Stimulated activated CD4-positive, alpha-beta T cell treated with anti-CD3 and anti-CD28 coated beads, Interleukin-12 subunit alpha, Interleukin-12 subunit beta, amount 100 ng/mL, for 48 hours (primary cell): ENCODE results near the gene CYP21A2.
A peak's percentile ranks its signal among the peaks of the same experiment; 100 is the strongest.

ENCODE experiments used
- DNase-seq, 3 donors: peaks; one replicate each; pipeline ENCODE4 v3.0.0-alpha.2; 2020; ENCODE audit warnings: low read depth in 2 of 3, low spot score in 1 of 3

CYP21A2 gene

DNA sequence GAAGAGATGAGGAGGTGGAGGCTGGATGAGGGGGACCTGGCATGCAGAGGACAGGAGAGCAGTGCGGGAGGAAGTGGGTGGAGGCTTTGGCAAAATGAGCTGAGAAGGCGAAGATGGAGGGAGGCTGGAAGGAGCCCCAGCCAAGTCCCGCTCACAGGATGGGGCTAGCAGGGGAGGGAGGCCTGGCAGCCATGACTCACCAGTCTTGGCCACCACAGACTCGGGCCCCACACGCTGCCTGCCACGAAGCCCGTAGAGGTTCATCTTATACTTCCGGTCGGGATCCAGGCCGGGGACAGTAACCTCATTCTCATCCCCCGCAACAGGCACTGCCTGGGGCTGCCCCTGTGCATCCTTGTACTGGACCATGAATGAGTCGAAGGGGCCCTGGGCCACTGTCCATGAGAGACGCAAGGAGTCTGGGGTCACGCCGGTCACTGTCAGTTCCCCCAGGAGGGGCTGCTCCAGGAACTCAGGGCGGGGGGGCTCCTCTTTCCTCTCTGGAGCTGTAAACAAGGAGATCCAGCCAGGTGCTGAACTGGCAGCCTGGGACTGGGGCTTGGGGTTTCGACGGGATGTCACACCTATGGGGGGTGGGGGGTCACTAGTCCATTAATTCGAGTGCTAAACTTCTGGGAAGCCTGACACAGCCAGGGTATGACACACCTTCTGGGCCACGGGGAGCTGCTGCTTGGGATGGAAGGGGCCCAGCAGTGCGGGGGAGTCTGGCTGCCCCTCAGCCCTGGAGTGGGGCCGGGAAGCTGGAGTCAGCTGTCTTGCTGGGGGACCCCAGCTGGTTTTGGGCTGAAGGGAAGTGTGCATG is 43.2 kb downstream of the CYP21A2 start:
- DNase-seq = no peak

DNA sequence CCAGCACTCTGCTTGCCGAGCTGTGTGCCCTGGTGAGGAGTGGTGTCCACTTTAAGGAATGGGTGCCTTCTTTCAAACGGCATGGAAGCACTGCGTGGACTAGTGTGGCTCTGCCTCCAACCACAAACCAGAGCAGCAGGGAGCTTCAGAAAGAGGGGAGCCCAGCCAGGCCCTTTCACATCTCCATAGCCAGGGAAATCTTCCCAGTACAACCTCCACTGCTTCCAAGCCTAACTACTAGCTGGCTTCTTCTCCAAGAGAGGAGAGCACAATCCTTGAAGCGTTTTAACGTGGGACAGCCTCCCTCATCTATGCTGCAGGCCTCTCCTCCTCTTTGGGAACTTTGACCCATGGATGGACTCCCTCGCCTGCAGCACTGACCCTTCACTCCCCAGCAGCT is 44.3 kb downstream of the CYP21A2 start:
- DNase-seq = no peak

DNA sequence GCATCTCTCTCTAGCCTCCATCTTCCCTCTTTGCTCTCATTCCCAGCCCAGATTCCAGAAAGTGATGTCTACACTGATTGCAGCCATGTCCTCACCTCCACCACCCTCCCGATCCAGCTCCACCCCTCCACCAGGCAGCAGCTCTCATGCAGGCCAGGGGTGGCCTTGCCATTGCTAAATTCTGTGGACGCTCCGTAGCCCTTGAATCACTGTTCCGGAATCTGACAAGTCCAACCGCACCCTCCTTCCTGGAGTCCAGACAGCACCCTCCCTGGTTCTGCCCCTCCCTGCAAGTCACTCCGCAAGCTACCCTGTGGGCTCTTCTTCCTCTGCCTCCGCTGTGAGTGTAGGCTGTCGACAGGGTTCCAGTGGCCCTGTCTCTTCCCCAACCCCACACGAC is 44.7 kb downstream of the CYP21A2 start:
- no peak for DNase-seq

DNA sequence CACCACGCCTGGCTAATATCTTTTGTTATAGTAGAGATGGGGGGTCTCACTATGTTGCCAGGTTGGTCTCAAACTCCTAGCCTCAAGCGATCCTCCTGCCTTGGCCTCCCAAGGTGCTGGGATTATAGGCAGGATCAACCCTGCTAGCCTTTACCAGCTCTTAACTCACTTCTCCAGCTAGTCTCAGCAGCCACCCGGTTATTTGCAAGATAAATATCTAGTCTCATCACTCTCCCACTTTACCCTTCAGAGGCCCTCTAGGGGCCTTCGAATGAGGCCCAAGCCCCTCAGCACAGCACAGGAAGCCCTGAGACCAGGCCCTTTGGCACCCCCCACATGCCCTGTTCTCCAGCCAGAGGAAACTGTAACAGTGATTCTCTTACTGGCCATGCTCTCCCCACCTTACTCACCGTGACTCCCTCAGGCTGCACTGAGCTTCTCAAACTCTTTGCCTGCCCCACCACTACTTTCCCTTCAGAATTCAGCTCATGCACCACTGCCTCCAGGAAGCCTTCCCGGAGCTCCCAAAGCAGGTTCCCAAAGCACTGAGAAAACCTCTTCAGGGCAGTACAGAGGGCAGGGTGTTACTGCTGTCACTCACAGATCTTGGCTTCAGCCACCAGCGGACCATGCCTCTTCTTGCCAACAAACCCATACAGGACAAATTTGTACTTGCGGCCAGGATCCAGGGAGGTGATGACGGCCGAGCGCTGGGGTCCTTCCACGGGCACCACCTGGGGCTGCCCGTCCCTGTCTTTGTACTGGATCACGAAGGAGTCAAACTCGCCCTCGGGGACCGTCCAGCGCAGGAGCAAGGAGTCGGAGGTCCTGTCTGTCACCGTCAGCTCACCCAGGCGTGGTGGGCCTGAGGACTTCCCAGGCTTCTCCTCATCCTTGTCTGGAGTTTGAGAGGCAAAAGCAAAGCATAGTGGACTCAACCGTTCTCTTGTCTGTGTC is 45.9 kb downstream of the CYP21A2 start:
- no peak for DNase-seq

DNA sequence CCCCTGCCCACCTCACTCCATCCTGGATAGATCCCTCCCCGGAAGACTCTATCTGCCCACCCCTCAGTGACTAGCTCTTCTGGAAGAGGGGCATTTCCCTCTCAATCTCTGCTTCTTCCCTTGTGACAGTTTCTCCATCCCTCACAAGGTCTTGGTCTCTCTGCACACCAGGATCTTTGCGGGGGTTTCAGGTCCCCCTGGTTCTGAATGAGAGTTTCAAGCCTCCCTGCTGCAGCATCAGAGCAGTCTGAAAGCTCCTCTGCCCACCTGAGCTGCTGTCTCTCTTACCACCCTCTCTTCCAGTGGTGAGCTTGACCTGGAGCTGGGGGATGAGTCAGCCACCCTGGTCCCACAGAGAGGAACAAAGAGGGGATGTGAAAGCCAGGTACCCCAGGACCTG is 46.6 kb downstream of the CYP21A2 start:
- no peak for DNase-seq

DNA sequence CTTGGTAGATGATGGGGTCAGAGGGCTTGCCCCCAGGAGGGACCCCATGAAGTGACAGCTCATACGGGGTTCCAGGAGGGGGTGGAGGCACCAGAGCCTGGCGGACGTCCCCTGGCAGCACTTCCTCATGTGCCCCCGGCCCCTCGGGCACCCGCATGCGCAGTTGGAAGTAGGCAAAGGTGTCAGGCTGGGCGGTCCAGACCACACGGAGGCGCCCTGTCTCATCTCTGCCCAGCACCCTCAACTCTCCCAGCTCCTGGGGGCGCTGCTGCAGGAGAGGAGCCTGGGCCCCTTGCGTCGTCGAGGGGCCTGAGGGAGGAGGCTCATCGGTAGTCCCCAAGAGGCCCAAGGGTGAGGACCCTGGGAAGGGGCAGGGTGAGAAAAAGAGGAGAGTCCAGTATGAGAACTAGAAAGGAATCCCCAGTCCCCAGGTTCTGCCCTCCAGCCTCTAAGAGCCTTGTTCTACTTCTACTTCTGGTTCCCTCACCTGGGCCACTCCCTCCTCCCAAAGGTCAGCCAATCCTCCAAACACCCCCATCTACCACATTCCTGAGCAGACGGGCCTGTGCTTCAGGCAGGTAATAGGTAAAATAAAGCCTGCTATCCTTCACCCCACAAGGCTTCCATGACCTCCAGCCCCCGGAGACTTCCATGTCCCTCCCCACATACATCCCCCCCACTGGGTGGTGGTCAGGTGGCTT is 47.7 kb downstream of the CYP21A2 start:
- no peak for DNase-seq

DNA sequence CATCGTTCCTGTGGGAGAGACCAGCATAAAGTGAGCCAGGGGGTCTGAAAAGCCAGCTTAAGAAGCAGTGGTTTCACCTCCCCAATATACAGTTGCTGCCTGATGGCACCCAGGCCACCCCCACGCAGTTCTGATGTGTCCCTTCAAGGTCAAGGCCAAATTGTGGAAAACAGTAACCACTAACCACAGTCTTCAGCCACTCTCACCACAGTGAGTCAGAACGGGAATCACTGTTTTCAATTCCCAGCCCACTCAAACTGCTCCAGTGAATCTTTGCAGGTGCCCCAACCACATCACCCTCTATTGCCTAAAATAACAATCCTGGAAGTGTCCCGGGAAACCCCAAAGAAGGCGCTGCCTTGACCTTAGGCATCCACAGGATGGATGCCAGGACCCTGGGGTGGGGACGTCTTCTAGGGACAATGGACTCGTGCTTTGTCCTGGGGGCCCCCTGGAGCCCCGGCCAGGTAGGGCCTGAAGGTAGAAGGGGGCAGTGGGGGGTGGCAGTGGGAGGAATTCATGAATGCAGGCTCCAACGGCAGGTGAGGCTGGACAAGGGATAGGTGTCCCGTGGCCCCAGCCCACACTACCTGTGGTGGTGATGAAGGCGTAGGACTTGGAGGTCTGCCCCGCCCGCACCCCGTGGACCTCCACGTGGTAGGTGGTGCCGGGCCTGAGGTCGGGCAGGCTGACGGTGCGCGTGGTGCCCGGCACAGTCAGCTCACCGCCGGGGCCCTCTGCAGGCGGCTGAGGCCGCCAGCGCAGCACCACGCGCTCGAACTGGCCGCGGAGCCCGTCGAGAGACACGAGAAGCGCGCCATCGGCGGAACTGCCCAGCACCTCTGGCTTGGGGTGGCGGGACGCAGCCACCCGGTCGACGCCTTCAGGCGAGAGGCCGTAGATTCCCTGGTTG is 48.7 kb downstream of the CYP21A2 start:
- peak; percentile 14 to 33 (median 24) for DNase-seq

DNA sequence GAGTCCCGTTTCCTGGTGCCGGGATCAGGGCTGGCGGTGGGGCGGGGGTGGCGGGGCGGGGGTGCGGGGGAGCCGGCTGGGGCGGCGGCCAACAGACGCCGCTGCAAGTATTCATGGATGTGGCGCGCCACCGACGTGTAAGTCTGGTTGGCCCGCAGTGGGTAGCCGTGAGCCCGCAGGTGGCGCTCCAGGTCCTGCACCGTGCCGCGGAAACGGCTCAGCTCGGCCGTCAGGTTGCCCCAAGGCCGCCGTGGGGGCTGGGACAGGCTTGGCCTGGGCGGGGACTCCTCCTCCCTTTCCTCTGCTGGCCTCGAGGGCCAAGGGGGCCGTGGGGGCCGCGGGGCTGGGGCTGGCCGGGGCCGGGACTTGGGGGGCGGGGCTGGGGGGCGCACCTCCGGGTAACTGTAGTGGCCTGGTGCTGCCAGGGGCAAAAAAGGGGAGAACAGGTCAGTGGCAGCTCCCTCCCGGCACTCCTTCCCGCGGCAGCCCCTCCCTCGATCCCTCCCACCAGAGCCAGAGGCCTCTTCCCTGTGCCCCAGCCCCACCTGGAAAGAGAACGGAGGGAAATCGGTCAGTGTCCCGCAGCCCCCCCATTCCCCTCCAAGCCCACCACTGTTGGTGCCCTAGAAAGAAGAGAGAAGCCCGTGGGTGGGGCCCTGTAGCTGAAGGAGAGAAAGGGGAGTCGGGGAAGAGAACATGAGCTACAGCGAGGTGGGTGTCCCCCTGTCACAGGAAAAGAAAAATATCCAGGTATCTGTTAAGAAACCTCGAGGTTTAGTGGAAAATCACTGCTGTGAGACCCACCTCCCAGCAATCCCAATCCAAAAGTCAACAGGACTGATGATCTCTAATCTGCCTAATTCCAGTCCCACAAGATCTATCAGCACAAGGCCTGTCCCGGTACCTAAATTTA is 49.6 kb downstream of the CYP21A2 start:
- peak; percentile 67 to 68 (median 67) for DNase-seq

DNA sequence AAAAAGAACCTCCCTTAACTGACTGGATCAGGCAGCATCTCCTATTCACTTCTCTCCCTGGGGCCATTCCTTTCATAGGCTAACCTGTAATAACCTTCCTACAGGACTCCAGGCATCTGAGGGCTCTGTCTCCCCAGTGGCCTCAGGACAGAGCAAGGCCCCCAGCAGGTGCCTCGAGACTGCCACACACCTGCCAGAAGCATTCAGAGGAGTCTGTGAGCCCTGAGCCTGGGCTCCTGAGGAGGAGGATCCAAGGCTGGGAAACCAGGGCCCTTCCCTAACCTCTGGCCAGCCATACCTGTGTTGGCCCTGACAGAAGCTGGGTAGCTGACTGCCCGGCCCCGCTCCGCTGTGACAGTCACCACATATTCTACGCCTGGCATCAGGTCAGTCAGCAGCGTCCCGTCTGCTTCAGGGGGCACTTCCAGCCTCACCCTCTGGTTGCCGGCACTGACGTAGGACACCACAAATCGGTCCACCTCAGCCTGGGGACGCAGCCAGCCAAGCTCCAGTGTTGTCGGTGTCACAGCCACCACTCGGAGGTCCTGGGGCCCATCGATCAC is 50.4 kb downstream of the CYP21A2 start:
- no peak for DNase-seq

DNA sequence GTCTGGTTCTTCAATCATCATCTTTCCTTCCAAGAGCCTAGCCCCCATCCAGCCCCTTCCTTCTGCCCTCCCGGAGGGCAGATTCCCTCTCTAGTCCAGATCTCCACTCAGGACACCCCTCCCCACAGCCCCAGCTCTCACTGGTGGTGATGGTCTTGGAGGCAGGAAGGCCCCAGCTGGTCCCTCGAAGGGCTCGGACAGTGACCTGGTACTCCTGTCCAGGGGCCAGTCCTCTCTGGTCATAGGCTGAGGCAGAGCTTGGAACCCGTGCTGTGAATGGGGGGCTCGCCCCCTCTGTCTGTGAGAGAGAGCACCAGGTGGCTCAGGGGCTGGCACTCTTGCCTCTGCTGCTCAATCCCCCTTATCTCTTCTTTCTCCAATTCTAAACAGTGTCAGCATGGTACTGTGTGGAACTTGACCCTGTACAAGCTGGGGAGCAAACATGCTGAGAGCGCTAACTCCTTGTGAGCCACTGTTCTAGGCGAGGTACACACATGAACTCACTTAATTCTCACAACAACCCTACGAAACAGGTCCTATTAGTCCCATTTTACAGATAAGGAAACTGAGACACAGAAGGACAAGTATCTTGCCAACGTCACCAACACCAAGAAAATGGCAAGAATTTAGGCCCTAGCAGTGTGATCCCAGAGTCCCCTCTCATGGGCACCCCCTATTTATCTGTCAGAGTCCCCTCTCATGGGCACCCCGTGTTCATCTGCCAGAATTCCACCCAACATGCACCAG is 51.0 kb downstream of the CYP21A2 start:
- no peak for DNase-seq
